ENCODE measurements around the gene CLDN10.
A peak's percentile ranks its signal among the peaks of the same experiment; 100 is the strongest.

Gene CLDN10

DNA sequence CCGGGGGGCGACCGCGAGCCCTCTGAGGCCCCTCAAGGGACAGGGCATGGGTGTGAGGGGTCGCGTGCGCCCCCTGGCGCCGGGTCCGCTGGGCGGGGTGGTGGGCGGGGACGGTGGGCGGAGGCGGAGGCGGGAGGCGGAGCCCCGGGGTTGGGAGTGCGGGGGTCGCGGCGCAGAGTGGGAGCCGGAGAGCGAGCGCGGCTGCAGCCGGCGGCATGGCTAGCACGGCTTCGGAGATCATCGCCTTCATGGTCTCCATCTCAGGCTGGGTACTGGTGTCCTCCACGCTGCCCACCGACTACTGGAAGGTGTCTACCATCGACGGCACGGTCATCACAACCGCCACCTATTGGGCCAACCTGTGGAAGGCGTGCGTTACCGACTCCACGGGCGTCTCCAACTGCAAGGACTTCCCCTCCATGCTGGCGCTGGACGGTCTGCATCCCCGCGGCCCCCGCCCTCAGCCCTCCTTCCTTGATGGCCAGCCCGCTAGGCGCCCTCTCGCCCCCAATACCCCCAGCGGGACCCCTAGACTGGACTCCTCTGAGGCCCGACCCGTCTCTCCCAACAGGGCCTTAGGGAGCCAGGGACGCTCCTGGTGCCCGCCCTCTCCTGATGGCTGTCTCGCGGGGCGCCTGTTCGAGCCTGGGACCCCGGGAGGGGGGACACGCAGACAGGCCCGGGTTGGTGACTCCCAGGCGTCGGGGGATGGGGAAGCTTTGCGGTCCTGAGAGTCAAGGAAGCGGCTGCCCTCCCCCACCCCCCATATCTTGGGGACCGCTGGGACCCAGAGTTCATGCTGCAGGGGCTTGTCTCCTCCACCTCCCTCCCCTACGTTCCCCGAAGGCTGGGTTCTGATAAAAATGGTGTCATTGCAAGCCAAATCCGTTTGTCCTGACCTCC, at the start of gene CLDN10:
CLDN10 (plus strand) TSS at position 182 of the 903 bp plus-strand sequence; CDS start at position 216, 34 bp downstream.
- no peak for DNase-seq (ENCODE audit: low read depth)
- H3K4me3 ChIP-seq (ENCODE audit: low read depth, low read length): no peak within 1 kb of the TSS
- TF ChIP-seq MYC (IDR thresholded peaks at IDR 0.05; ENCODE audit: low read depth, low read length) (no peak), POLR2A (IDR thresholded peaks at IDR 0.05; ENCODE audit: extremely low read depth, insufficient read length) (no peak), CTCF (IDR thresholded peaks at IDR 0.05; ENCODE audit: low read depth, low read length) (no peak)
- TF ChIP-seq, protein P1, sequence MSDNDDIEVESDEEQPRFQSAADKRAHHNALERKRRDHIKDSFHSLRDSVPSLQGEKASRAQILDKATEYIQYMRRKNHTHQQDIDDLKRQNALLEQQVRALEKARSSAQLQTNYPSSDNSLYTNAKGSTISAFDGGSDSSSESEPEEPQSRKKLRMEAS (IDR thresholded peaks at IDR 0.05; ENCODE audit: low read depth, low read length): no peak

GRCh38 chr13:95503662-95504061, 48.9 kb upstream of the CLDN10 start:
- no peak for DNase-seq (ENCODE audit: low read depth)
- no peak for TF ChIP-seq CTCF (IDR thresholded peaks at IDR 0.05; ENCODE audit: low read depth, low read length)
- TF ChIP-seq, protein P1 (IDR thresholded peaks at IDR 0.05; ENCODE audit: low read depth, low read length): no peak
- no peak for TF ChIP-seq POLR2A (IDR thresholded peaks at IDR 0.05; ENCODE audit: extremely low read depth, insufficient read length)
- no peak for TF ChIP-seq MYC (IDR thresholded peaks at IDR 0.05; ENCODE audit: low read depth, low read length)

GRCh38 chr13:95505265-95505664, 47.3 kb upstream of the CLDN10 start:
- no peak overlapping the region for H3K4me3 ChIP-seq (ENCODE audit: low read depth, low read length)
- no peak for DNase-seq (ENCODE audit: low read depth)
- TF ChIP-seq, protein P1 (IDR thresholded peaks at IDR 0.05; ENCODE audit: low read depth, low read length): no peak
- TF ChIP-seq POLR2A (IDR thresholded peaks at IDR 0.05; ENCODE audit: extremely low read depth, insufficient read length) (no peak), MYC (IDR thresholded peaks at IDR 0.05; ENCODE audit: low read depth, low read length) (no peak), CTCF (IDR thresholded peaks at IDR 0.05; ENCODE audit: low read depth, low read length) (no peak)

More at GRCh38 chr13:95503662-95504061, 48.9 kb upstream of the CLDN10 start:
- H3K4me3 ChIP-seq (ENCODE audit: low read depth, low read length): no peak overlapping the region

GRCh38 chr13:95505986-95506385, 46.5 kb upstream of the CLDN10 start:
- TF ChIP-seq MYC (IDR thresholded peaks at IDR 0.05; ENCODE audit: low read depth, low read length) (no peak), CTCF (IDR thresholded peaks at IDR 0.05; ENCODE audit: low read depth, low read length) (no peak), POLR2A (IDR thresholded peaks at IDR 0.05; ENCODE audit: extremely low read depth, insufficient read length) (no peak)
- TF ChIP-seq, protein P1 (IDR thresholded peaks at IDR 0.05; ENCODE audit: low read depth, low read length): no peak
- no peak overlapping the region for H3K4me3 ChIP-seq (ENCODE audit: low read depth, low read length)
- no peak for DNase-seq (ENCODE audit: low read depth)

DNA sequence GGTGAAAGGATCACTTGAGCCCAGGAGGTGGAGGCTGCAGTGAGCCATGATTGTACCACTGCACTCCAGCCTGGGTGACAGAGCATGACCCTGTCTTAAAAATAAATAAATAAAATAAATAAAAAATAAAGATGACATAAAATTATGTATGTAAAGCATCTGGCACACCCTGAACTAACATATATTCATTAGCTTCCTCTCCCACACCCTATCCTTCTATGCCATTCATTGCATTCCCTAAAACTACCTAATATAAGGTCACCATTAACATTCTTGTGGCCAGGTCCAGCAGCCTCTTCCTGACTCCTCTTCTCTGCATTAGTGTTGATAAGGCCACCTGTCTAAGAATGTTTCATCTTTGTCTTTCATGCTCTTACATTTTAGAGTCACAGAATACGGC, 44.5 kb upstream of the CLDN10 start:
- DNase-seq (ENCODE audit: low read depth): no peak
- TF ChIP-seq POLR2A (IDR thresholded peaks at IDR 0.05; ENCODE audit: extremely low read depth, insufficient read length): no peak
- H3K4me3 ChIP-seq (ENCODE audit: low read depth, low read length): no peak overlapping the region

- DNase-seq (ENCODE audit: low read depth): no peak
- no peak for TF ChIP-seq CTCF (IDR thresholded peaks at IDR 0.05; ENCODE audit: low read depth, low read length)
- no peak for TF ChIP-seq MYC (IDR thresholded peaks at IDR 0.05; ENCODE audit: low read depth, low read length)
- TF ChIP-seq POLR2A (IDR thresholded peaks at IDR 0.05; ENCODE audit: extremely low read depth, insufficient read length): no peak
- TF ChIP-seq, protein P1 (IDR thresholded peaks at IDR 0.05; ENCODE audit: low read depth, low read length): no peak
- H3K4me3 ChIP-seq (ENCODE audit: low read depth, low read length): peak overlapping the region; percentile 40
Measured at GRCh38 chr13:95508996-95509395, 43.5 kb upstream of the CLDN10 start.

Measured in NB4 (cell line).